ENCODE measurements around the gene ITIH4.

GRCh38 chr3:52796411-52796810 is 34.1 kb downstream of the ITIH4 start:
- TF ChIP-seq, protein P1, sequence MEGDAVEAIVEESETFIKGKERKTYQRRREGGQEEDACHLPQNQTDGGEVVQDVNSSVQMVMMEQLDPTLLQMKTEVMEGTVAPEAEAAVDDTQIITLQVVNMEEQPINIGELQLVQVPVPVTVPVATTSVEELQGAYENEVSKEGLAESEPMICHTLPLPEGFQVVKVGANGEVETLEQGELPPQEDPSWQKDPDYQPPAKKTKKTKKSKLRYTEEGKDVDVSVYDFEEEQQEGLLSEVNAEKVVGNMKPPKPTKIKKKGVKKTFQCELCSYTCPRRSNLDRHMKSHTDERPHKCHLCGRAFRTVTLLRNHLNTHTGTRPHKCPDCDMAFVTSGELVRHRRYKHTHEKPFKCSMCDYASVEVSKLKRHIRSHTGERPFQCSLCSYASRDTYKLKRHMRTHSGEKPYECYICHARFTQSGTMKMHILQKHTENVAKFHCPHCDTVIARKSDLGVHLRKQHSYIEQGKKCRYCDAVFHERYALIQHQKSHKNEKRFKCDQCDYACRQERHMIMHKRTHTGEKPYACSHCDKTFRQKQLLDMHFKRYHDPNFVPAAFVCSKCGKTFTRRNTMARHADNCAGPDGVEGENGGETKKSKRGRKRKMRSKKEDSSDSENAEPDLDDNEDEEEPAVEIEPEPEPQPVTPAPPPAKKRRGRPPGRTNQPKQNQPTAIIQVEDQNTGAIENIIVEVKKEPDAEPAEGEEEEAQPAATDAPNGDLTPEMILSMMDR (IDR thresholded peaks at IDR 0.05): no peak
- TF ChIP-seq POLR2A (IDR thresholded peaks at IDR 0.05): no peak

Measured in heart left ventricle (tissue), 13 donors.